Smooth muscle cell (in vitro differentiated cells): Measurements from ENCODE around the gene PPIP5K2. TPM values are rescaled to one million over a fixed set of nuclear protein-coding genes. Genes with fewer than 3 reads are reported as not detected.
"Not testable (repeated sequence)": the region's sequence is repeated elsewhere in the genome, so short reads cannot be mapped to it uniquely, and the experiment has no call there.

Experiments
- DNase-seq: peaks from one replicate; lab custom pipeline; 2025; ENCODE audit not compliant: unreplicated experiment; lab: John Stamatoyannopoulos, UW
- H2AFZ ChIP-seq: fragments of 200-600 bp; sonication (generic); 2 replicates; pipeline ENCODE4 v1.6.0; 2016; ENCODE audit warnings: antibody characterized with exemption, low read depth, mild to moderate bottlenecking
- H3F3A ChIP-seq: fragments of 200-600 bp; sonication (generic); 2 replicates; pipeline ENCODE4 v1.6.0; 2017; ENCODE audit warnings: antibody characterized with exemption, low read depth
- H3K27ac ChIP-seq: fragments of 200-600 bp; sonication (generic); 2 replicates; pipeline ENCODE4 v1.5.1; 2016; ENCODE audit warnings: low read depth, mild to moderate bottlenecking
- H3K27me3 ChIP-seq: fragments of 200-600 bp; sonication (generic); 2 replicates; pipeline ENCODE4 v1.6.1; 2016; ENCODE audit warnings: low read depth, mild to moderate bottlenecking
- H3K36me3 ChIP-seq: fragments of 200-600 bp; sonication (generic); 2 replicates; pipeline ENCODE4 v1.5.1; 2016; ENCODE audit warnings: low read depth
- H3K4me1 ChIP-seq: fragments of 200-600 bp; sonication (generic); 2 replicates; pipeline ENCODE4 v1.5.1; 2016; ENCODE audit warnings: low read depth
- H3K4me2 ChIP-seq: fragments of 200-600 bp; sonication (generic); 2 replicates; pipeline ENCODE4 v1.6.0; 2016; ENCODE audit warnings: mild to moderate bottlenecking
- H3K4me3 ChIP-seq: fragments of 200-600 bp; sonication (generic); 2 replicates; pipeline ENCODE4 v1.5.1; 2016; ENCODE audit warnings: mild to moderate bottlenecking
- H3K79me2 ChIP-seq: fragments of 200-600 bp; sonication (generic); 2 replicates; pipeline ENCODE4 v1.6.0; 2016; ENCODE audit warnings: low read depth, mild to moderate bottlenecking
- H3K9ac ChIP-seq: fragments of 200-600 bp; sonication (generic); 2 replicates; pipeline ENCODE4 v1.6.0; 2016; ENCODE audit warnings: low read depth
- H3K9me3 ChIP-seq: fragments of 200-600 bp; sonication (generic); replicated peaks from 2 replicates; pipeline ENCODE4 v1.5.1; 2016; ENCODE audit warnings: low read depth
- H4K20me1 ChIP-seq: fragments of 200-600 bp; sonication (generic); 2 replicates; pipeline ENCODE4 v1.6.0; 2016; ENCODE audit warnings: low read depth
- WGBS: methylation state at CpG from one replicate; pipeline ENCODE4 v1.1.7; 2016; ENCODE audit warnings: low lambda C conversion rate; 5-methylcytosine and 5-hydroxymethylcytosine counted together
- polyA plus RNA-seq: library from polyadenylated mRNA; unstranded; fragments of >200 nt; fragmentation: Nextera tagmentation; extraction: Ambion mirVana; gene quantifications from 2 replicates; pipeline ENCODE4 v1.2.1, GENCODE V29; 2016
- total RNA-seq: library from RNA; depleted of rRNA; stranded (reverse); fragments of >200 nt; gene quantifications from 2 replicates; pipeline ENCODE4 v1.2.3, GENCODE V29; 2014
- TF ChIP-seq, protein P1 (sequence below): fragments of 200-600 bp; sonication (generic); IDR thresholded peaks from 2 replicates; pipeline ENCODE4 v1.5.1; 2017; ENCODE audit warnings: borderline replicate concordance, mild to moderate bottlenecking, antibody characterized with exemption; ENCODE audit not compliant: insufficient read depth, poor library complexity, severe bottlenecking

PPIP5K2 gene
- 90.3 and 90.5 TPM in 2 replicates for total RNA-seq
- polyA plus RNA-seq, result 22.6 and 40.8 TPM in 2 replicates

DNA sequence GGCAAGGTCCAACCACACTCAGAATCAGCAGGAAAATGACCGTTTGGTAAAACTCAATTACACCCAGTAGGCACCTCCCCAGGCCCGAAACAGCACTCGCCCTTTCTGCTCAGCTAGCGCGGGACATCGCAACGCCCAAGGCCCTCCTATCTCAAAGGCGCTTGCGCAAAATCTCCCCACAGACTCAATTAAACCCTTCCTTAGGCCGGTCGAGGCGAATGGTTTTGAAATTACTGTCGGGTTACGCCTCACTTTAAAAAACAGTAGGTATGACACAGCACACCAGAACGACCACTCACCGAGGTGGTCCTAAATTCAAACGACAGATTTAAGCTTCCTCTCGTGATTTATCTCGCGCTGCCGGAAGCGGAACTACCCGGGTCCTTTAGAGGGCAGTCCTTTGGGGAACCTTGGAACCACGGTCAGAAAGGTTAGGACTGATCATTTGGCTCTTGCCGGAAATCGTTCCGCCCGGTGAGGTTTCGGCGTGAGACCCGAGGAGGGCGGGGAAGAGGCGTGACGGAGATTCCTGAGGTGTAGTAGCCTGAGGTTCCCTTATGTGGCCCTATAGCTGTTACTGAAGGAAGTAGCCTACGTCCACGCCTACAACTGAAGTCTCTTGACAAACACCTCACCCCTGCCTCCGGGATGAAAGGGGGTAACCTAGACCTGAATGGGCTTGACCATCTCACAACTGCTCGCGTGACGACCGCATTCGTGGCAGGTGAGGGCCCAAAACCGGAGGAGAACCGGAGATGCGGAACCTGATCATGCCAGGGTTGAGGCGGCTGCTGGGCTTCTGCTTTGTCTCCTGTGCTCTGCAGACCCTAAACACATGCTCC, at the start of gene PPIP5K2, which contains the start of gene GIN1:
TSS of gene PPIP5K2 (plus strand) at position 537 of the 842 bp plus-strand sequence. CDS start 9,289 bp downstream, outside the sequence.
TSS of gene GIN1 (minus strand) at position 374 of the 842 bp plus-strand sequence. CDS start 11,431 bp downstream, outside the sequence.
- peaks cover 15% of the 10 kb centered on the region for H3K4me1 ChIP-seq
- WGBS, result under 1% methylated on average over 46 of the region's 46 CpGs
- H3K9ac ChIP-seq, result peak within 1 kb of the TSS; percentile 92
- H2AFZ ChIP-seq, result peak within 1 kb of the TSS; percentile 88
- H3K27me3 ChIP-seq, result no peaks in the 10 kb centered on the region
- H3K27ac ChIP-seq, result peak within 1 kb of the TSS; percentile 91
- peaks cover 71% of the 10 kb centered on the region for H3K79me2 ChIP-seq
- peak within 1 kb of the TSS; percentile 95 for H3K4me2 ChIP-seq
- no peaks in the 10 kb centered on the region for H3K36me3 ChIP-seq
- H3K4me3 ChIP-seq, result peak within 1 kb of the TSS; percentile 69
- H4K20me1 ChIP-seq, result no peaks in the 10 kb centered on the region
- TF ChIP-seq, protein P1, sequence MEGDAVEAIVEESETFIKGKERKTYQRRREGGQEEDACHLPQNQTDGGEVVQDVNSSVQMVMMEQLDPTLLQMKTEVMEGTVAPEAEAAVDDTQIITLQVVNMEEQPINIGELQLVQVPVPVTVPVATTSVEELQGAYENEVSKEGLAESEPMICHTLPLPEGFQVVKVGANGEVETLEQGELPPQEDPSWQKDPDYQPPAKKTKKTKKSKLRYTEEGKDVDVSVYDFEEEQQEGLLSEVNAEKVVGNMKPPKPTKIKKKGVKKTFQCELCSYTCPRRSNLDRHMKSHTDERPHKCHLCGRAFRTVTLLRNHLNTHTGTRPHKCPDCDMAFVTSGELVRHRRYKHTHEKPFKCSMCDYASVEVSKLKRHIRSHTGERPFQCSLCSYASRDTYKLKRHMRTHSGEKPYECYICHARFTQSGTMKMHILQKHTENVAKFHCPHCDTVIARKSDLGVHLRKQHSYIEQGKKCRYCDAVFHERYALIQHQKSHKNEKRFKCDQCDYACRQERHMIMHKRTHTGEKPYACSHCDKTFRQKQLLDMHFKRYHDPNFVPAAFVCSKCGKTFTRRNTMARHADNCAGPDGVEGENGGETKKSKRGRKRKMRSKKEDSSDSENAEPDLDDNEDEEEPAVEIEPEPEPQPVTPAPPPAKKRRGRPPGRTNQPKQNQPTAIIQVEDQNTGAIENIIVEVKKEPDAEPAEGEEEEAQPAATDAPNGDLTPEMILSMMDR, result no peak
- H3F3A ChIP-seq, result peaks cover 6% of the 10 kb centered on the region
- H3K9me3 ChIP-seq, result no peaks in the 10 kb centered on the region
- peak; percentile 85 for DNase-seq

DNA sequence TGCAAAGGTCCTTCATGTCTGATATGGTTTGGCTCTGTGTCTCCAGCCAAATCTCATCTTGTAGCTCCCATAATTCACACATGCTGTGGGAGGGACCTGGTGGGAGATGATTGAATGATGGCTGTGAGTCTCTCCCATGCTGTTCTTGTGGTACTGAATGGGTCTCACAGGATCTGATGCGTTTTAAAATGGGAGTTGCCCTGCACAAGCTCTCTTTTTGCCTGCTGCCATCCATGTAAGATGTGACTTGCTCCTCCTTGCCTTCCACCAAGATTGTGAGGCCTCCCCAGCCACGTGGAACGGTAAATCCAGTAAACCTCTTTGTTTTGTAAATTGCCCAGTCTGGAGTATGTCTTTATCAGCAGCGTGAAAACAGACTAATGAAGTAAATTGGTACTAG, 46.6 kb upstream of the PPIP5K2 start:
- H2AFZ ChIP-seq, H3K4me1 ChIP-seq, H3K27me3 ChIP-seq, H3K79me2 ChIP-seq, H3K4me2 ChIP-seq, H3K9ac ChIP-seq, H3K4me3 ChIP-seq, H3F3A ChIP-seq, DNase-seq, H3K27ac ChIP-seq, H4K20me1 ChIP-seq, H3K36me3 ChIP-seq, H3K9me3 ChIP-seq: not testable (repeated sequence)
- whole genome bisulfite sequencing, result 86% methylated on average over 4 of the region's 4 CpGs

DNA sequence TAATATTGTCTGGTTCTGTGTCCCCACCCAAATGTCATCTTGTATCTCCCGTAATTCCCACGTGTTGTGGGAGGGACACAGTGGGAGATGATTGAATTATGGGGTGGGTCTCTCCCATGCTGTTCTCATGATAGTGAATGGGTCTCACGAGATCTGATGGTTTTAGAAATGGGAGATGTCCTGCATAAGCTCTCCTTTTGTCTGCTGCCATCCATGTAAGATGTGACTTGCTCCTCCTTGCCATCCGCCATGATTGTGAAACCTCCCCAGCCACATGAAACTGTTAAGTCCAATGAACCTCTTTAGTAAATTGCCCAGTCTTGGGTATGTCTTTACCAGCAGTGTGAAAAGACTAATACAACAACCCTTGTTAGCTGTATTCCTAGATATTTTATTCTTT, 44.7 kb upstream of the PPIP5K2 start:
- H3K4me1 ChIP-seq, result no peaks in the 10 kb centered on the region
- H3K9me3 ChIP-seq, result no peaks in the 10 kb centered on the region
- H3K4me2 ChIP-seq, result no peak overlapping the region
- H2AFZ ChIP-seq, result no peak overlapping the region
- no peak overlapping the region for H3K4me3 ChIP-seq
- H3K36me3 ChIP-seq, result no peaks in the 10 kb centered on the region
- no peak overlapping the region for H3K27ac ChIP-seq
- DNase-seq, result no peak
- no peaks in the 10 kb centered on the region for H3K79me2 ChIP-seq
- TF ChIP-seq, protein P1, result no peak
- no peaks in the 10 kb centered on the region for H4K20me1 ChIP-seq
- H3K9ac ChIP-seq, result no peak overlapping the region
- no peaks in the 10 kb centered on the region for H3K27me3 ChIP-seq
- no peaks in the 10 kb centered on the region for H3F3A ChIP-seq
- 86% methylated on average over 4 of the region's 4 CpGs for WGBS

DNA sequence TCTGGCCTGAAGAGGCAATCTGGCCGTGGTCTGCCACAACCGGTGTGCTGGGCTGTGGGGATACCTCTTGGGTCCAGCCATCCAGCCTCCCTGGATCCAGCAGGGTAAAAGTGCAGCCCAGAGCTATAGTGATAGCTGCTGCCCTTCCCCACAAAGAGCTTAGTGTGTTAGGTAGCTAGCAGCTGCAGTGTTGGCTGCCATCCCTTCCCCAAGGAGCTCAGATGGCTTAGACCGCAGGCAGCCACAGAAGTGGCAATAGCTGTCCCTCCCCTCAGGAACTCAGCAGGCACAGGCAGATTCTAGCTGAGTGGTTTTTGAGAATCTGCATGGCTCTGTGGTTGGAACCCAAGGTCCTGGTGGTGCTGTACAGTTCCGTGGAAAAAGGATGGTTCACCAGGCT, 40.3 kb upstream of the PPIP5K2 start:
- no peak for DNase-seq
- no peaks in the 10 kb centered on the region for H3K27me3 ChIP-seq
- no peaks in the 10 kb centered on the region for H3K9me3 ChIP-seq
- H2AFZ ChIP-seq, result no peak overlapping the region
- no peak overlapping the region for H3K9ac ChIP-seq
- no peaks in the 10 kb centered on the region for H4K20me1 ChIP-seq
- H3K4me2 ChIP-seq, result no peak overlapping the region
- WGBS, result 98% methylated on average over 4 of the region's 4 CpGs
- no peaks in the 10 kb centered on the region for H3K4me1 ChIP-seq
- TF ChIP-seq, protein P1, result no peak
- peaks cover 4% of the 10 kb centered on the region for H3K36me3 ChIP-seq
- H3K4me3 ChIP-seq, result no peak overlapping the region
- no peaks in the 10 kb centered on the region for H3F3A ChIP-seq
- H3K79me2 ChIP-seq, result no peaks in the 10 kb centered on the region
- no peak overlapping the region for H3K27ac ChIP-seq
